IMR-90 (cell line): ENCODE measurements around the gene ME1.

ENCODE experiments used
- CEBPB ChIP-seq: IDR thresholded peaks from 2 replicates; pipeline ENCODE4 v1.6.1; 2012; ENCODE audit warnings: low read depth, low read length, improper control_type of control experiment
- MAFK ChIP-seq: IDR thresholded peaks from 2 replicates; pipeline ENCODE4 v1.6.1; 2012; ENCODE audit warnings: low read depth, low read length, improper control_type of control experiment
- MAZ ChIP-seq: IDR thresholded peaks from 2 replicates; pipeline ENCODE4 v1.6.1; 2012; ENCODE audit warnings: low read depth, mild to moderate bottlenecking, low read length, improper control_type of control experiment, moderate library complexity, borderline replicate concordance
- NFE2L2 ChIP-seq: fragments of 150-350 bp; IDR thresholded peaks from 2 replicates; pipeline ENCODE4 v1.6.1; 2016; ENCODE audit warnings: low read depth, mild to moderate bottlenecking, low read length
- POLR2A ChIP-seq: IDR thresholded peaks from 2 replicates; pipeline ENCODE4 v1.6.1; 2012; ENCODE audit warnings: mild to moderate bottlenecking, low read depth, low read length
- RAD21 ChIP-seq: IDR thresholded peaks from 2 replicates; pipeline ENCODE4 v1.6.1; 2012; ENCODE audit warnings: low read length, improper control_type of control experiment
- RFX5 ChIP-seq: IDR thresholded peaks from 2 replicates; pipeline ENCODE4 v1.8.0; 2012; ENCODE audit warnings: low read depth, mild to moderate bottlenecking, low read length, moderate library complexity
- SMC3 ChIP-seq: fragments of 150-350 bp; IDR thresholded peaks from 2 replicates; pipeline ENCODE4 v1.6.1; 2016; ENCODE audit warnings: low read depth, mild to moderate bottlenecking, antibody characterized with exemption, low read length, moderate library complexity
- TF ChIP-seq, protein P1 (sequence below): conservative IDR thresholded peaks from 2 replicates; pipeline ENCODE4 v1.5.1; 2012; ENCODE audit warnings: mild to moderate bottlenecking, low read depth, low read length, improper control_type of control experiment
- TF ChIP-seq, protein P2 (sequence below): fragments of 150-350 bp; IDR thresholded peaks from 2 replicates; pipeline ENCODE4 v1.6.1; 2017; ENCODE audit warnings: mild to moderate bottlenecking, antibody characterized with exemption, low read length, low read depth

GRCh38 chr6:83371423-83371822 is 59.4 kb downstream of the ME1 start:
- TF ChIP-seq, protein P1, sequence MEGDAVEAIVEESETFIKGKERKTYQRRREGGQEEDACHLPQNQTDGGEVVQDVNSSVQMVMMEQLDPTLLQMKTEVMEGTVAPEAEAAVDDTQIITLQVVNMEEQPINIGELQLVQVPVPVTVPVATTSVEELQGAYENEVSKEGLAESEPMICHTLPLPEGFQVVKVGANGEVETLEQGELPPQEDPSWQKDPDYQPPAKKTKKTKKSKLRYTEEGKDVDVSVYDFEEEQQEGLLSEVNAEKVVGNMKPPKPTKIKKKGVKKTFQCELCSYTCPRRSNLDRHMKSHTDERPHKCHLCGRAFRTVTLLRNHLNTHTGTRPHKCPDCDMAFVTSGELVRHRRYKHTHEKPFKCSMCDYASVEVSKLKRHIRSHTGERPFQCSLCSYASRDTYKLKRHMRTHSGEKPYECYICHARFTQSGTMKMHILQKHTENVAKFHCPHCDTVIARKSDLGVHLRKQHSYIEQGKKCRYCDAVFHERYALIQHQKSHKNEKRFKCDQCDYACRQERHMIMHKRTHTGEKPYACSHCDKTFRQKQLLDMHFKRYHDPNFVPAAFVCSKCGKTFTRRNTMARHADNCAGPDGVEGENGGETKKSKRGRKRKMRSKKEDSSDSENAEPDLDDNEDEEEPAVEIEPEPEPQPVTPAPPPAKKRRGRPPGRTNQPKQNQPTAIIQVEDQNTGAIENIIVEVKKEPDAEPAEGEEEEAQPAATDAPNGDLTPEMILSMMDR = no peak
- no peak for TF ChIP-seq POLR2A
- TF ChIP-seq RAD21 = no peak
- no peak for TF ChIP-seq RFX5
- TF ChIP-seq CEBPB = no peak
- no peak for TF ChIP-seq MAZ
- no peak for TF ChIP-seq MAFK
- TF ChIP-seq NFE2L2 = no peak
- TF ChIP-seq, protein P2, sequence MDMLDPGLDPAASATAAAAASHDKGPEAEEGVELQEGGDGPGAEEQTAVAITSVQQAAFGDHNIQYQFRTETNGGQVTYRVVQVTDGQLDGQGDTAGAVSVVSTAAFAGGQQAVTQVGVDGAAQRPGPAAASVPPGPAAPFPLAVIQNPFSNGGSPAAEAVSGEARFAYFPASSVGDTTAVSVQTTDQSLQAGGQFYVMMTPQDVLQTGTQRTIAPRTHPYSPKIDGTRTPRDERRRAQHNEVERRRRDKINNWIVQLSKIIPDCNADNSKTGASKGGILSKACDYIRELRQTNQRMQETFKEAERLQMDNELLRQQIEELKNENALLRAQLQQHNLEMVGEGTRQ = no peak
- TF ChIP-seq SMC3 = no peak
